NCI-H146 treated with DMSO at 0.1 percent for 48 hours (cell line): ENCODE data around the gene NFKB1.
"Not testable (repeated sequence)": the region's sequence is repeated elsewhere in the genome, so short reads cannot be mapped to it uniquely, and the experiment has no call there.

Experiments
- DNase-seq: peaks from one replicate; lab custom pipeline; 2025; ENCODE audit not compliant: unreplicated experiment; lab: John Stamatoyannopoulos, UW

The NFKB1 gene

GRCh38 chr4:102560571-102561341 is 59.6 kb downstream of the NFKB1 start:
- DNase-seq = no peak

- no peak for DNase-seq
Observed at GRCh38 chr4:102563000-102563399, 61.8 kb downstream of the NFKB1 start.

GRCh38 chr4:102564399-102565059 is 63.4 kb downstream of the NFKB1 start:
- DNase-seq = no peak

- DNase-seq = no peak
Observed at GRCh38 chr4:102565696-102566095, 64.5 kb downstream of the NFKB1 start.

GRCh38 chr4:102566426-102566825 is 65.3 kb downstream of the NFKB1 start:
- DNase-seq = no peak

GRCh38 chr4:102567427-102567826 is 66.3 kb downstream of the NFKB1 start:
- DNase-seq = no peak

- DNase-seq = no peak
Observed at GRCh38 chr4:102569200-102569599, 68.0 kb downstream of the NFKB1 start.

- not testable (repeated sequence) for DNase-seq
Observed at GRCh38 chr4:102570211-102570610, 69.1 kb downstream of the NFKB1 start.

- no peak for DNase-seq
Observed at GRCh38 chr4:102572452-102572851, 71.3 kb downstream of the NFKB1 start.

- DNase-seq = no peak
Observed at GRCh38 chr4:102574317-102574716, 73.2 kb downstream of the NFKB1 start.

GRCh38 chr4:102575369-102576129 is 74.4 kb downstream of the NFKB1 start:
- DNase-seq = no peak

GRCh38 chr4:102578270-102578669 is 77.1 kb downstream of the NFKB1 start:
- DNase-seq = no peak

- DNase-seq = no peak
Observed at GRCh38 chr4:102578819-102579218, 77.7 kb downstream of the NFKB1 start.

- no peak for DNase-seq
Observed at GRCh38 chr4:102579794-102580462, 78.8 kb downstream of the NFKB1 start.

GRCh38 chr4:102580463-102580842 is 79.3 kb downstream of the NFKB1 start:
- DNase-seq = no peak

- DNase-seq = no peak
Observed at GRCh38 chr4:102584091-102584490, 82.9 kb downstream of the NFKB1 start.

- no peak for DNase-seq
Observed at GRCh38 chr4:102585329-102585728, 84.2 kb downstream of the NFKB1 start.

GRCh38 chr4:102586002-102586643 is 85.0 kb downstream of the NFKB1 start:
- no peak for DNase-seq

- DNase-seq = no peak
Observed at GRCh38 chr4:102586644-102587021, 85.5 kb downstream of the NFKB1 start.

- DNase-seq = no peak
Observed at GRCh38 chr4:102589743-102590142, 88.6 kb downstream of the NFKB1 start.

- no peak for DNase-seq
Observed at GRCh38 chr4:102592256-102592655, 91.1 kb downstream of the NFKB1 start.
